Vagina (tissue), 2 donors: ENCODE results near the gene SCTR. TPM values are rescaled to one million over a fixed set of nuclear protein-coding genes. Genes with fewer than 3 reads are reported as not detected.

Experiments
- DNase-seq, 2 donors: peaks; one replicate each; pipeline ENCODE4 v3.0.0-alpha.2; 2017; ENCODE audit errors: extremely low spot score in 2 of 2
- H3K27ac ChIP-seq: fragments of 200-600 bp; sonication (generic); one replicate; pipeline ENCODE4 v1.5.1; 2019
- H3K27me3 ChIP-seq: fragments of 200-600 bp; sonication (generic); one replicate; pipeline ENCODE4 v1.5.1; 2019
- H3K36me3 ChIP-seq, 2 donors: fragments of 200-600 bp; sonication (generic); one replicate each; pipeline ENCODE4 v1.5.1; 2017 to 2019
- H3K4me1 ChIP-seq: fragments of 200-600 bp; sonication (generic); one replicate; pipeline ENCODE4 v1.5.1; 2019
- H3K4me3 ChIP-seq, 2 donors: fragments of 200-600 bp; sonication (generic); 1 replicate in 1 of 2; 2 replicates in 1 of 2; pipeline ENCODE4 v1.5.1; 2016 to 2019
- H3K9me3 ChIP-seq: fragments of 200-600 bp; sonication (generic); one replicate; pipeline ENCODE4 v1.5.1; 2019
- CTCF ChIP-seq, 3 experiments: fragments of 450-650 bp in 2 of 3; fragments of 200-600 bp in 1 of 3; sonication (generic) in 1 of 3; IDR thresholded peaks; one replicate each; pipeline ENCODE4 v1.5.1; 2017 to 2019; ENCODE audit warnings: antibody characterized with exemption in 3 of 3, mild to moderate bottlenecking in 2 of 3, moderate library complexity in 2 of 3
- POLR2A ChIP-seq, 2 donors: fragments of 450-650 bp; IDR thresholded peaks; one replicate each; pipeline ENCODE4 v1.6.1; 2017; ENCODE audit warnings: antibody characterized with exemption in 2 of 2, mild to moderate bottlenecking in 2 of 2, moderate library complexity in 2 of 2
- POLR2AphosphoS5 ChIP-seq, 2 donors: sonication (generic); formaldehyde crosslinking; IDR thresholded peaks; one replicate each; pipeline ENCODE4 v1.9.0; 2017; ENCODE audit warnings: antibody characterized with exemption in 2 of 2, mild to moderate bottlenecking in 2 of 2, low read depth in 1 of 2; ENCODE audit not compliant: insufficient read depth in 1 of 2
- intact Hi-C: fragments of 100-400 bp; cut with DNase I; formaldehyde crosslinking; loops from one replicate; pipeline ENCODE4 v1.15.1; 2023
- total RNA-seq: library from RNA; depleted of rRNA; stranded (reverse); fragments of >200 nt; gene quantifications from one replicate; pipeline ENCODE4 v1.2.3, GENCODE V29; 2016

Gene SCTR
- total RNA-seq, 1 donor from 2014 or later = not detected

- TF ChIP-seq POLR2A (IDR thresholded peaks at IDR 0.05) (no peak), CTCF (IDR thresholded peaks at IDR 0.05) (no peak), POLR2AphosphoS5 (IDR thresholded peaks at IDR 0.05; ENCODE audit: insufficient read depth in 1 of 2, low read depth in 1 of 2) (no peak)
- no peak for DNase-seq
- Histone ChIP-seq H3K36me3 (no peaks in the 10 kb centered on the region), H3K27ac (no peak overlapping the region), H3K4me1 (no peaks in the 10 kb centered on the region), H3K9me3 (no peaks in the 10 kb centered on the region), H3K4me3 (no peak overlapping the region), H3K27me3 (no peaks in the 10 kb centered on the region)
- intact Hi-C loops = no loop called here
Observed at GRCh38 chr2:119455066-119455718, 69.1 kb downstream of the SCTR start.

- Histone ChIP-seq H3K27me3 (no peaks in the 10 kb centered on the region), H3K27ac (no peak overlapping the region), H3K4me1 (no peaks in the 10 kb centered on the region), H3K9me3 (no peaks in the 10 kb centered on the region), H3K4me3 (no peak overlapping the region), H3K36me3 (no peaks in the 10 kb centered on the region)
- DNase-seq = no peak
- intact Hi-C loops = no loop called here
- no peak for TF ChIP-seq POLR2A (IDR thresholded peaks at IDR 0.05)
- TF ChIP-seq POLR2AphosphoS5 (IDR thresholded peaks at IDR 0.05; ENCODE audit: insufficient read depth in 1 of 2, low read depth in 1 of 2) = no peak
- no peak for TF ChIP-seq CTCF (IDR thresholded peaks at IDR 0.05)
Observed at GRCh38 chr2:119453972-119454593, 70.2 kb downstream of the SCTR start.

- TF ChIP-seq POLR2A (IDR thresholded peaks at IDR 0.05) = no peak
- no peak for TF ChIP-seq CTCF (IDR thresholded peaks at IDR 0.05)
- TF ChIP-seq POLR2AphosphoS5 (IDR thresholded peaks at IDR 0.05; ENCODE audit: insufficient read depth in 1 of 2, low read depth in 1 of 2) = no peak
- no peaks in the 10 kb centered on the region for H3K9me3 ChIP-seq
- no peaks in the 10 kb centered on the region for H3K4me1 ChIP-seq
- no peaks in the 10 kb centered on the region for H3K27me3 ChIP-seq
- intact Hi-C loops = no loop called here
- no peak for DNase-seq
- no peak overlapping the region for H3K4me3 ChIP-seq
- H3K36me3 ChIP-seq = no peaks in the 10 kb centered on the region
- no peak overlapping the region for H3K27ac ChIP-seq
Observed at GRCh38 chr2:119451336-119452050, 72.8 kb downstream of the SCTR start.

GRCh38 chr2:119449521-119449920 lies 74.8 kb downstream of the SCTR start:
- no peaks in the 10 kb centered on the region for H3K27me3 ChIP-seq
- H3K9me3 ChIP-seq = no peaks in the 10 kb centered on the region
- no peak for DNase-seq
- no peak for TF ChIP-seq POLR2A (IDR thresholded peaks at IDR 0.05)
- no peak for TF ChIP-seq CTCF (IDR thresholded peaks at IDR 0.05)
- no peak for TF ChIP-seq POLR2AphosphoS5 (IDR thresholded peaks at IDR 0.05; ENCODE audit: insufficient read depth in 1 of 2, low read depth in 1 of 2)
- H3K27ac ChIP-seq = no peak overlapping the region
- H3K4me1 ChIP-seq = no peaks in the 10 kb centered on the region
- no peak overlapping the region for H3K4me3 ChIP-seq
- intact Hi-C loops = no loop called here
- H3K36me3 ChIP-seq = no peaks in the 10 kb centered on the region
